SW 1271 (cell line): ENCODE measurements around the gene RHBDD3.

Experiments
- DNase-seq, 2 experiments: peaks; one replicate each; lab custom pipeline; 2025; lab: John Stamatoyannopoulos, UW

Gene RHBDD3

DNA sequence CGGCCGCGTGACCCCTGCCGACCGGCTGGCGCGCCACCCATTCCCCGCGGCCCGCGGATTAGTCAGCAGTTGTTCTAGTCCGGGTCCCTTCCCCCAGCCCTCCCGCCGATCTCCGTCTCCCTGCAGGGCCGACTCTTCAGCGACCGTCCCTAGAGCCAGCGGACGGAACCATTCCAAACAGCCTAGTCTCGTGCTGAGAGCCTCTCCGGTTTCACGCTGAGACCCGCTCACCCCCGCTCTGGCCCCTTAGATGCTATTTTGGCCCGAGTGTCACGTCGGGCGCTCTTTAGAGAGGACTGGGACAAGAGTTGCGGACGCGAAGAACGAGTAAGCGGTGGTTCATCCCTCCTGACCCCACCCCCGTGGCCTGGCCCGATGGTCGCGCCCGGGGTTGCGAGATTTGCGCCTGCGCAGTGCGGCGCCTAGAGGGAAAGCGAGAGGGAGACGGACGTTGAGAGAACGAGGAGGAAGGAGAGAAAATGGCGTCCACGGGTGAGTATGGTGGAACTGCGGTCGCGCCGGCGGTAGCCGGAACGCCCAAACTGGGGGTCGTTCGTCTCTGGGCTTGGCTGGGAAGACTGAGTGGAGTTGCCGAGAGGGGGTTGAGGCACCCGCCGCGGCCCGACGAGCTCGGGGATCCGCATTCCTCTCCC, at the start of gene RHBDD3, which contains the start of gene EWSR1:
RHBDD3 (minus strand) TSS at position 124 of the 653 bp plus-strand sequence. CDS start 2,355 bp downstream, outside the sequence.
EWSR1 (plus strand) TSS at position 411 of the 653 bp plus-strand sequence; CDS start at position 480, 69 bp downstream.
- peak; percentile 72 to 91 for DNase-seq

GRCh38 chr22:29316141-29316828, 48.5 kb upstream of the RHBDD3 start:
- DNase-seq = no peak

DNA sequence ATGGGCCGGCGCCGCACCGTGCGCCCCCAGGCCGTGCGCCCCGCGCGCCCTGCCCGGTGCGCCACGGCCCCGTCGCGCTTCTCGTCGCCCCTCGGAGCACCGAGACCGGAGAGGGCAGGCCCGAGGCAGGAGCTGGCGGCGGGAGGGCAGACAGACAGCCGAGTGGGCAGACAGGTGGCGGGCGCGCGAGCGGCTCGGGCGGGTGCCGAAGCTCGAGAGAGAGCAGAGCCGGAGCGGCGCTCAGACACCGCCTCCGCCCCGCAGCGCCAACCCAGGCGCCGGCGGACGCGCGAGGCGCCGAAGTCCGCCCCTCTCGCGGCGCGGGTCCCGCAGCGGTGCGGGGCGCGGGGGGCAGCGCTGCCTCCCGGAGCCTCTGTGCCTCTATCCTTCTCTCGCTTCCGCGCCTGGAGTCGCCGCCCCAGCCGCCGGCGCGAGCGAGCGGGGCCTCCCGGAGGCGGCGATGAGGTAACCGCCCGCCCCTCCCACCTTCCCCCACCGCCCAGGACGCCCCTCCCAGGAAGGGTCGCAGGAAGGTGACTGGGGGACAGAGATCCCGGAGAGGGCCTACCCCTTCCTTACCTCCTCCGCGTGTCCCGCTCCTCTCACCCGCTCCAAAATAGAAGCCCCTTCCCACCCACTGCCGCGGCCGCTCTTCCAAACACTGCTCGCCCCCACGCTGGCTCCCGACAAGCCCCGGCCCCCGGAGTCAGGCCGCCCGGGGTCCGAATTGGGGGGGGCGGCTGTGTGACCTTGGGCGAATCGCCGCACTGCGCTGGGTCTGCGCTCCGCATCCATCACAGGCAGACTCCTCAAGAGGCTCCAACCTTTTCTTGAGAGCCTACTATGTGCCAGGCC, 47.7 kb upstream of the RHBDD3 start, which contains the start of gene RASL10A:
RASL10A (minus strand) TSS at position 412 of the 855 bp plus-strand sequence. CDS start 451 bp downstream, outside the sequence.
- no peak for DNase-seq

GRCh38 chr22:29314537-29315285, 46.9 kb upstream of the RHBDD3 start:
- no peak for DNase-seq

- DNase-seq = no peak
These were observed 46.0 kb upstream of the RHBDD3 start for GRCh38 chr22:29313576-29314466.

- DNase-seq = peak in 1 of 2 experiments; percentile 11
These were observed 45.4 kb upstream of the RHBDD3 start for GRCh38 chr22:29313126-29313575.

DNA sequence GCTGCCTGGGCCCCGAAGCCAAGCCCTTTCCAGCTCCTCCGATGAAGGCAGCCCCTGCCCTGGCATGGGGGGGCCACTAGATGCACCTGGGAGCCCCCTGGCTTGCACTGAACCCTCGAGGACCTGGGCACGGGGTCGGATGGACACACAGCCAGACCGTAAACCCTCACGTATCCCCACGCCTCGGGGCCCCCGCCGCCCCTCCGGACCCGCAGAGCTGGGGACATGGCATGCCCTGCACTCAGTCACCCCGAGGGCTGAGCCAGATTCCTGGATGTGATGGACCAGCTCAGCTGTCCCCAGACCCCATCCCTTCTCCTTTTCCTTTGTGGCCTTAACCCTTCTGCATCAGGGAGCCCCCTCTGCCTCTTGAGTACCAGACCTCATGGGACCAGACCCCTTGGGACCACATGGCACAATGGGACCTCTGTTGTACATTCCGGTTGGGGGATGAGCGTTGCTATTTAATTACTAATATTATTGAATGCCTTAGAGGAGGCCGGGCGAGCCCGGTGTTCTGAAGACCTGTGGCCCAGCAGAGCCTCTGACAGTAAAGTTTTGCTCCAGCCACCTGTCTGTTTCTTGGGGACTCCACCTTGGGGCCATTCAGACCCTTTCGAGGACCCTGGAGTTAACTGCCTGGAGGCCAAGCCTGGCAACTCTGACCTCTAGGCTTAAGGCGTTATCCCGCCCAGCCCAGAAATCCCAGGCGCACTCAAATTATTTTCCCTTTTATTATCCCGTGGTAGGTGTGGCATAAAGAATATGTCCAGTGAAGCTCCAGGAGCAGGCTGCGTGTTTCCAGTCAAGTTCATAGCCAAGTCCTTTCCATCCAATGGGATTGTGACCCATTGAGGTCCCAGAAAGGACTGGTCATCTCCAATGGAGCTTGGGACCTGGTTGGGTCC, 44.7 kb upstream of the RHBDD3 start:
- no peak for DNase-seq

GRCh38 chr22:29311464-29312217, 43.9 kb upstream of the RHBDD3 start:
- no peak for DNase-seq

- peak; percentile 74 to 86 for DNase-seq
These were observed 43.1 kb upstream of the RHBDD3 start for GRCh38 chr22:29310863-29311339.

GRCh38 chr22:29310065-29310862, 42.5 kb upstream of the RHBDD3 start:
- no peak for DNase-seq

DNA sequence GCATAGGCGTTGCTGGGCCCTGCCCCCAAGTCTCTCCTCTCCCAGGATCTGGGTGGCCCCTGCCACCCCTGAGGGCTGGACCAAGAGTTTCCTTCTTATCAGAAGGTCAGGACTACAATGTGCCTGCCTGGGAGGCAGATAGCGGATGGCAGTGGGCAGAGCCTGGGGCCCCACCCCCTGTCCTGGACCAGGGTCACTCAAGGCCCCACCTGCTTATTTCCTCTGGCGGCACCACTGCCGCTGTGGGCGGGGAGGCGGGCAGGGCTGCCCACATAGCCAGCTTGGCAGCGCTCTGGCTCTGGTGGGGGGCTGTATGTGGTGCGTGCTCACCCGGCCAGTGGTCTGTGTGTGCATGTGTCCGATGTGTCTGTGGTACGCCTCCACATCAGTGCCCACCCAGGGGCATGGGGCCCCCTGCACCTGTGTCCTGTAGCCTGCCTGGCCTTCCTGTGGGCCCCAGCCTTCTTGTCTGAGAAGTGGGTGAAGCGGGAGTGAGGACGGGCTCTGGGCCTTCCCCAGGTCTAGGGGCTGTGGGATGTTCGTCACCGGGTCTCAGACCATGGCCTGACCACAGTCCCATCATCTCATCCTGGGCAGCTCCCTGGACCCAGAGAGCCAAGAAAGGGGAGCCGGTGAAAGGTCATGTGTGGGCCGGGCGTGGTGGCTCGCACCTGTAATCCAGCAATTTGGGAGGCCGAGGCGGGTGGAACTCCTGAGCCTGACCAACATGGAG, 41.7 kb upstream of the RHBDD3 start:
- DNase-seq = peak; percentile 48 to 84

DNA sequence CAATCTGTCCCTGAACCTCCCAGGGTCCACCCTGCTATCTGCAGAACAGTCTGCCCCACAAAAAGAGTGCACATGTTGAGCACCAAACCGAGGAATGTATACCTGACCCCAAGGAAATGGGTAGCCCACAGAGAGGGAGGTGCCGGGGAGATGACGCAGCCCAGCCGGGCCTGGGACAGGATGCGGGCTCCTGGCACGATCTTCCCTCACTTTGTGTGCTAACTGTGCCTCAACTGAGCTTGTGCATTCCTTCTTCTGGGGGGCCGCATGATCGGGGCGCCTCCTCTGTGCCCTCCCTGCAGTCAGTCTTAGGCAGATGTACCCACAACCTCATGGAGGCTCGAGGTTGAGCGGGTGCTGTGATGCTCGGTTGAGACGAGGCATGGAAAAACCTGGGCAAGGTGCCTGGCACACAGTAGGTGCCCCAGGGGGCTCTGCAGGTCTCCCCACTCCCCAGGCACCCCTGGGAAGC, 41.0 kb upstream of the RHBDD3 start:
- peak; percentile 27 to 66 for DNase-seq

DNA sequence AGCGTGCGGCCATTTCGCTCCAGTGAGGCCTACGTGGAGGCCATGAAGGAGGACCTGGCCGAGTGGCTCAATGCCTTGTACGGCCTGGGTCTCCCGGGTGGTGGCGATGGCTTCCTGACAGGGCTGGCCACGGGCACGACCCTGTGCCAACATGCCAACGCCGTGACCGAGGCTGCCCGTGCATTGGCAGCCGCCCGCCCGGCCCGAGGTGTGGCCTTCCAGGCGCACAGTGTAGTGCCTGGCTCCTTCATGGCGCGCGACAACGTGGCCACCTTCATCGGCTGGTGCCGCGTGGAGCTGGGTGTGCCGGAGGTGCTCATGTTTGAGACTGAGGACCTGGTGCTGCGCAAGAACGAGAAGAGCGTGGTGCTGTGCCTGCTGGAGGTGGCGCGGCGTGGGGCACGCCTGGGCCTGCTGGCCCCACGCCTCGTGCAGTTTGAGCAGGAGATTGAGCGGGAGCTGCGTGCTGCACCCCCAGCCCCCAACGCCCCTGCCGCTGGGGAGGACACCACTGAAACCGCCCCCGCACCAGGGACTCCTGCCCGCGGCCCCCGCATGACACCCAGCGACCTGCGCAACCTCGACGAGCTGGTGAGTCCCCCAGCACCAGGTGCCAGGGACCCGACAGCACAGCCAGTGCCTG, 40.5 kb upstream of the RHBDD3 start:
- DNase-seq = no peak

GRCh38 chr22:29307596-29308147, 39.9 kb upstream of the RHBDD3 start:
- DNase-seq = no peak

GRCh38 chr22:29306835-29307595, 39.2 kb upstream of the RHBDD3 start:
- peak in 1 of 2 experiments; percentile 55 for DNase-seq
